Stimulated activated CD8-positive, alpha-beta memory T cell treated with anti-CD3 and anti-CD28 coated beads, Interleukin-7, amount 100 ng/mL, for 48 hours (primary cell): Measurements from ENCODE around the gene ZNF195.
"Not testable (repeated sequence)": the region's sequence is repeated elsewhere in the genome, so short reads cannot be mapped to it uniquely, and the experiment has no call there.

Source experiments
- DNase-seq, 2 donors: peaks; one replicate each; pipeline ENCODE4 v3.0.0-alpha.2; 2020; ENCODE audit warnings: low read depth in 1 of 2; ENCODE audit errors: extremely low read depth in 1 of 2

ZNF195 gene

GRCh38 chr11:3356858-3357257 is 22.1 kb downstream of the ZNF195 start:
- DNase-seq = no peak

- DNase-seq = no peak
These were observed 25.9 kb downstream of the ZNF195 start for GRCh38 chr11:3353066-3353465.

GRCh38 chr11:3347127-3347526 is 31.8 kb downstream of the ZNF195 start:
- DNase-seq = no peak

GRCh38 chr11:3346587-3346986 is 32.4 kb downstream of the ZNF195 start:
- DNase-seq = no peak

GRCh38 chr11:3345736-3346135 is 33.2 kb downstream of the ZNF195 start:
- no peak for DNase-seq

- DNase-seq = no peak
These were observed 34.4 kb downstream of the ZNF195 start for GRCh38 chr11:3344327-3345174.

- no peak for DNase-seq
These were observed 36.2 kb downstream of the ZNF195 start for GRCh38 chr11:3342709-3343108.

- peak; percentile 14 to 36 for DNase-seq
These were observed 37.6 kb downstream of the ZNF195 start for GRCh38 chr11:3341298-3341697.

GRCh38 chr11:3340025-3340424 is 38.9 kb downstream of the ZNF195 start:
- DNase-seq = no peak

- no peak for DNase-seq
These were observed 39.7 kb downstream of the ZNF195 start for GRCh38 chr11:3339340-3339624.

- no peak for DNase-seq
These were observed 40.2 kb downstream of the ZNF195 start for GRCh38 chr11:3338569-3339339.

- DNase-seq = not testable (repeated sequence)
These were observed 42.5 kb downstream of the ZNF195 start for GRCh38 chr11:3336420-3336819.

- DNase-seq = not testable (repeated sequence)
These were observed 45.8 kb downstream of the ZNF195 start for GRCh38 chr11:3333157-3333556.

GRCh38 chr11:3331078-3331477 is 47.9 kb downstream of the ZNF195 start:
- DNase-seq = not testable (repeated sequence)

GRCh38 chr11:3330064-3330463 is 48.9 kb downstream of the ZNF195 start:
- DNase-seq = not testable (repeated sequence)

- DNase-seq = not testable (repeated sequence)
These were observed 50.4 kb downstream of the ZNF195 start for GRCh38 chr11:3328503-3328902.

GRCh38 chr11:3326450-3326849 is 52.5 kb downstream of the ZNF195 start:
- DNase-seq = not testable (repeated sequence)

- not testable (repeated sequence) for DNase-seq
These were observed 54.2 kb downstream of the ZNF195 start for GRCh38 chr11:3324724-3325123.
